Activated CD8-positive, alpha-beta memory T cell treated with anti-CD3 and anti-CD28 coated beads for 48 hours (primary cell): ENCODE data around the gene SIGMAR1.

ENCODE experiments used
- DNase-seq, 3 experiments: peaks; one replicate each; pipeline ENCODE4 v3.0.0-alpha.2; 2020; ENCODE audit warnings: low read depth in 2 of 3, low spot score in 2 of 3

The SIGMAR1 gene

GRCh38 chr9:34606190-34606589 is 31.4 kb downstream of the SIGMAR1 start:
- no peak for DNase-seq

DNA sequence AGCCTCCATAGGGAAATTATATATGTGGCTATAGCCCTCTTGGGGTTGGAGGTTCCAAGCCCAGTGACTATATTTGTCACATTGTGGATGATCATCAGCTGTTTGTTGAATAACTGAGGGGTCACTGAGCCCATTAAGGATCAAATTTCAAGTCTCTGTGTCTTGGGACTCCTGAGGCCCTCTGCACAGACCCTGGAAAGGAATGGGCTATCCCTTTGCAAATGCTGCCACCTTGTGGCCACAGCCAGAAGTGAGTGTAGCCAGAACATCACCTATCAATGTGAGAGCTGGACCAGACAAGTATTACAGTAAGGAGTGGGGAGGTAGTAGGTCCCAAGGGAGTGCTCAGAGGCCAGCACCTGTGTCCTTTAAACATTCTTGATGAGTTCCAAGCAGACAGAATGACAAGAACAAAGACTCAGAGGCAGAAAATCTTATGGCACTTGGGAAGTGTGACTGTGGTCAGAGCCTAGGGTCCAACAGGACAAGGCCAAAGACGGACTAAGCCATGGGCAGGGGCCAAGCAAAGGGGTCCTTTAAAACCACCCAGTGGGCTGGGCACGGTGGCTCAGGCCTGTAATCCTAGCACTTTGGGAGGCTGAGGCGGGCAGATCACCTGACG is 33.9 kb downstream of the SIGMAR1 start:
- DNase-seq = peak; percentile 41 to 75 (median 64)

DNA sequence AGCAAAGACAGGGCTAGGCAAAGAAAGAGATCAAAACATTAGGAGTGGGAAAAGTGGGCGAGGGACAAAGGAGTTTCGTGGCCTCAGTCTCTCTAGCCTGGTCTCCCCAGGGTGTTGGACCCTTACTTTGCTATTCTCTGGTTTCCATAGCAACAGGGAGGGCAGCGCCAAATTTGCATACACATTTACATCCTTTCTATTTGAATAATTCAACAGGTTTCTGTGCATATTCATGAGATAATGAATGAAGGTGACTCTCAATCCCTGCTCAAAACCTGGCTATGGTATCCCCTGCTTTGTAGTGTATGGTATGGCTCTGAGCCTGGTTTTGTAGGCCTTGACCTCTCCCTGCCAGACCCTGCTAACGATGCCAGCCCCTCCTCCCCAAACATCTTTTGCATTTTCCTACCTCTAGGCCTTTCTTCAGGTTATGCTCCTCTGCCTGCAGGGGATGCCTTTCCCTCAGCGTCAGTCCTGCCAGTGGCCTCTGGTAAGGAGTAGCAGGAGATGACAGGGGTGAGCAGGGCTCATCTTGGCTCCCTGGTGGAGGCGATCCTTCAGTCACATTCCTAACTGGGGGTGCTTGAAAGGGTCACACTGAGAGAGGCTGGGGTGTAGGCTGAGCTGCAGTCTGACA is 35.5 kb downstream of the SIGMAR1 start:
- no peak for DNase-seq

GRCh38 chr9:34600908-34601307 is 36.7 kb downstream of the SIGMAR1 start:
- no peak for DNase-seq

- no peak for DNase-seq
Observed at GRCh38 chr9:34599546-34599945, 38.0 kb downstream of the SIGMAR1 start.

GRCh38 chr9:34594177-34594576 is 43.4 kb downstream of the SIGMAR1 start:
- no peak for DNase-seq

DNA sequence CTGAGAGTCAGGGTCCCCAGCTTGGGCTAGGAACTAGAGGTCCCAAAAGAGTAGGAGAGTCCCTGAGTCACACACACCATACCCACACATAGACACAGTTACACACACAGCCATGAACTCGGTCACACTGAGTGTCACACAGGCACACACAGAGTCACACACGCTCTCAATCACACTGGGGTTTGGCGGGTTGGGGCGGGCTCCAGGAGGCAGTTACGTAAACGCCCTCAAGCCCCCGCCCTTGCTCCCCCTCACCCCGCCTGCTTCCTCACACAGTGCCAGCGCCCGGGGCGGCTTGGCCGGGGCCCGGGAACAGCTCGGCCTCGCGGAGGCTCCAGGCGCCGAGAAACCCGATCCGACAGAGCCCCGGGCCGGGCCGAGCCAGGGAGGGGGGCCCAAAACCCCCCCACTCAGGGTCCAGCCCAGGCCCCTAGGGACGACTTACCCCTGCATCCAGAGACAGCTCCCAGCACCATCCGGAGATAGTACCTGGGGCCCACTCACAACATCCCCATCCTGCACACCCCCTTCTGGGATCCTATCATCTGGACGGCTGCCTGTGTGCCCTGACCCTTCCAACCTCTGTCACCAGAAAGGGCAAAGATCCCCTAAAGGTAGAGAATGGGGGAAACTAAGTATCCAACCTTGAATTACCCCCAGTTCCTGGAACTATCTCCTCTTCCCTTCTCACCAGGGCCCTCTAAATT is 44.5 kb downstream of the SIGMAR1 start:
- no peak for DNase-seq

DNA sequence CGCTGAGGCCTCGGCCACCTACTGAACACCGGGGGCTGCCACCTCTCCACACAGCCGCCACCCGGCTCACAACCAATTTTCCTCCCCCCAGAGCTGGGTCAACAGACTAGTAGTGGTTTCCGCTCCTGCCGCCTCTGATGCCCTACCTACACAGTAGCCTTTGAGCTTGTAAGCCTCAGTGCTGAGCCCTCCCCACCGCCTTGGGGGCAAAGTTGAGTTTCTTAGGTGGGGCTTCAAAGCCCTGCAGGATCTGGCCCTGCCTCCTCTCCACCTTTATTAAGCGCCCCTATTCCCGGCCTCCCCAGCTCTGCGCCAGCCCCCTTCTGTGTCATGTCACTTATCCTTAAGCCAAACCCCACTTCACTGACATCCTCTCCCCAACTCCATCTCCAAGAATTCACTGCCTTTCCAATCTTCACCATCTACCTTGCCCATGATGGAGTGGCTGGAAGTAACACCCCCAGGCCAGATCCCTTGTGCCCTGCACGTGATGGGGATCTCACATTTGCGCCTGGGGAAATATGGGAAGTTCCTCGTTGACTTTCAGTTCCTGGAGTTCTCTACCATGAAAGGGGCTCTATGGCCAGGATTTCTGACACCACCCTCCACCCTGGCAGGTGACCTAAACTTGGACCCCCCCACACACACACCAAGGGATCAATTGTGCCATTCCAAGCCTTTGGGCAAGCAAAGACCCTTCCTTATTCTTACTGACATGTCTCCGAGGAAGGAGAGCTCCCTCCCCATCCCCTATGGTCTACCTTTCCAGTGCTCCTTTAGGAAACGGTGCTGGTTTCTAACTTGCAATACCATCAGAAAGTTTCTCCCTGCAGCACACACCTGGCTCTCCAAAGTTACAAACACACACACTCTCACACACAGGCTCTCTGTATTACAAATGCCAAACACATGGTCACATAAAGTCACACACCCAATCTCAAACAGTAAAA is 45.4 kb downstream of the SIGMAR1 start:
- no peak for DNase-seq

DNA sequence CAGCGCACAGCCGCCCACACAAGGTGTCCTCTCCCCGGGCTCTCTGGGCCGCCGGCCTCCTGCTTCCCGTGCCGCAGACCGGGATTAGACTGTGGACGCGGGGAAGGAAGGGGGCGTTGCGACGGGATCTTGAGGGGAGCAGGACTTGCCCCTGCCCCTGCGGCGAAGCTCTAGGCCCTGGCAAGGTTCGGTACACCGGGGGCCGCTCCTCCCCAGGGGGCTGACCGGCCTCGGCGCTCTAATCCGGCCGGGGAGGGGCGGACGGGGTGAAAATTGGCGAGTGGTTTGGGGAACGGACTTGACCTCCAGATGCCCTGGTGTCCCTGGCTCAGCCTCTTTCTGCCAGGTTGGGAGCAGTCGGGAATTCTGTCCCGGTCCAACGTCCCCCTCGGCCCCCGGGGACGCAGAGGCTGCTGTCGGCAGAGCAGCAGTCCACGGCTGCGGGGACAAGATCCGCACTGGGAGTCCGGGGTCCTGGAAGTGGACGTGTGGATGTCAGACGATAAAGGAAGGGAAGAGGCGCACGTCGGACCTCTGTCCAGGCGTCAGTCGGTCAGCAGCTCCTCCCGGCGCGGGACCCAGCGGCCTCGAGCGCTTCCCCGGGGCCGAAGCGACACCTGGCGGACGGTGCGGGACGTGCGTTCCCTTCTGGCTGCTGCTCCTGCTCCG is 46.2 kb downstream of the SIGMAR1 start:
- DNase-seq = peak; percentile 51 to 73 (median 64)

DNA sequence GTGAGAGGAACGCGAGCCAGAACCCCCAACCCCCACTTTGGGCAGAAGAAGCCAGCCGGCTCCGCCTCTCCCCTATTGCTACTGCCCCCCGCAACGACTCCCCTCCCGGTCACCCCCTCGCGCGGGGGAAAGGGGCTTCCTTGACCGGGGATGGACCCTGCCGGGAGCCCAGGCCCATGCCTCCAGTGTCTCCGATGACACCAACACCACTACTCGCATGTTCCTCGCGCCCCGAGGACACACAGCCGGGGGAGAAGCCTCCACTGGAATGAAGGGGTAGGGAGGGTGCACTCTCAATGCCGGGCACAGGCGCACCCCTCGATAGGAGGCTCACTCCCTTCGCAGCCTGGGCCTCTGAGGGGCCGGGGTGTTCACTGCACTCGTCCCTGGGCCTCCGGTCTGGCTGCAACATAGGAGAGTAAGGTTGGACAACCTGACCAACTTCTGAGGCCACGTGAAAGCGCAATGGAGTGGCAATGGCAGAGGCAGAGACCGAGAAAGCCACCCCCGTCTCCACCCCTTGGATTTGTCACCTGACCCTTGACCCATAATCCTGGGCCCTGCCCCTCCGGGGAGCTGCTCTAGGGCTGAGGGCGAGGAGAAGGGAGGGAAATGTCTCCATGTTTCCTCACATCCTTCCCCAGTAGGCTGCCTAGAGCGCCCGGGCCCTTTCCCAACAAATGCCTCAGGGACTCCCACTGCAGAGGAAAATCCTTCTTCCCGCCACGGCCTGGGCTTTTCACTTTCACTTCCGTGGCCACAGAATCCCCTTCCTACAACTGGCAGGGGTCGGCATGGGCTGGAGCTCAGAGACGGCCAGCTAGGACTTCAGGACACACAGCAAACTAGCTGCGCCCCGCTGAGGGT is 47.0 kb downstream of the SIGMAR1 start:
- no peak for DNase-seq

DNA sequence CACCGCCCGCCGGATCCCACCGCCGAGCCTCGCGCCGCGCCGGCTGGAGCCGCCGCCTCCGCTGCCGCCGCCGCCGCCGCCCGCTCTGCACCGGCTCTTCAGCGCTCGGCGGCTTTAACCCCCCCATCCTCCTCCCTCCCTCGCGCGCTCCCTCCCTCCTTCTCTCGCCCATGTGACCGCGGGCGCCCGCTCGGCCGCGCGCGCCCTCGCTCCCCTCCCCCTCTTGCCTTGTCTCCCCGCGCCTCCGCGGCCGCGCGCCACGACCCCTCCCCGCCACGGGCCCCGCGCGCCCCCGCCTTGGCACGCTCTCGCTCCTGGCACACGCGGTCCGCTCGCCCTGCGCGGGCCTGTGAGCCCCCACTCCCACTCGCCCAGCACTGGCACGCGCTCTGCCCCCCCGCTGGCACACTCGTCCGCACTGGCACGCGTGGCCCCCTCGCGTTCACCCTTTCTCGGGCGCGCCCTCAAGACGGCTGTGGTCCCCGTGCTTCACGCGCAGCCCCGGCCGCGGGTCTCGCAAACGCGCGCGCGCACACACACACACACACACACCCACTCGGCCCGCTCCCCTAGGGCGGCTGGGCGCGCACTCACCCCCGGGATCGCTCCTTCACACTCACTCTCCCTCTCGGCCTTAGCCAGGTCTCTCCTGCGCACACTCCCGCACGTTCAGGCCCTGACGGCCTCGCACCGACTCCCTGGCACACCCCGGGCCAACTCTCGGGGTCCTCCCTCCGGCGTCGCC is 47.8 kb downstream of the SIGMAR1 start, which contains the start of gene CNTFR:
Gene CNTFR (minus strand): TSS at position 89 of the 745 bp plus-strand sequence. CDS start 20,743 bp downstream, outside the sequence.
- DNase-seq = no peak

GRCh38 chr9:34588671-34589635 is 48.6 kb downstream of the SIGMAR1 start:
- no peak for DNase-seq

DNA sequence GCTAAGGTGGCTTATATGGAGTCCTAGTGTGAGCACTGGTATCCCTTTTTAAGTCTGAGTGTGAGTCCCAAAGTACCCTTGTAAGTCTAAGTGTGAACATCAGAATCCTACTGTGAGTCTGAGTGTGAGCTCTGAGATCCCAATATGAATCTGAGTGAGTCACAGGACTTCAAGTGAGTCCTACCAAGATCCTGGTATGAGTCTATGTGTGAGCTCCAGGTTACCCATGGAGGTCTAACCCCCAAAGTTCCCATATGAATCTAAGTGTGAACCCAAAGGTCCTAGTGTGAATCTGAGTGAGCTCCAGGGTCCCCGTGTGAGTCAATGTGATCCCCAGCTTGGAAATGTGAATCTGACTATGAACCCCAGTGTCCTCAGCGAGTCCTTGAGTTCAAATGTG is 50.3 kb downstream of the SIGMAR1 start:
- no peak for DNase-seq

GRCh38 chr9:34585946-34586669 is 51.5 kb downstream of the SIGMAR1 start:
- no peak for DNase-seq

GRCh38 chr9:34584970-34585369 is 52.6 kb downstream of the SIGMAR1 start:
- DNase-seq = no peak
